NCI-H2081 treated with DMSO at 0.1 percent for 48 hours (cell line): Measurements from ENCODE around the gene WNK2.

ENCODE experiments used
- DNase-seq: peaks from one replicate; lab custom pipeline; 2025; lab: John Stamatoyannopoulos, UW

The WNK2 gene

DNA sequence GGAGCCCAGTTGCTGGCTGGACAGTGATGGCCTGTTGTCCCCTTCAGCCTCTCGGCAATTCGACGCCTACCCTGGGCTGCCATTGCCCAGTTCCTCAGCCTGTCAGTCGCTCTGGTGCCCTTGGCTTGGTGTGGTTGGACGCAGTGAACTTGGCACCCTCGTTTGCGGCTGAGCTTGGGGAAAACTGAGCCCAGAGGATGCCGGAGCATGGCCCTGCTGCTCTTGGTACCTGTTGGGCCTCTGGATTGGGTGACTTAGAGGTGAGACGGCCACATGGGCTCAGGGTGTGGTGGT lies 16.5 kb downstream of the WNK2 start:
- no peak for DNase-seq

DNA sequence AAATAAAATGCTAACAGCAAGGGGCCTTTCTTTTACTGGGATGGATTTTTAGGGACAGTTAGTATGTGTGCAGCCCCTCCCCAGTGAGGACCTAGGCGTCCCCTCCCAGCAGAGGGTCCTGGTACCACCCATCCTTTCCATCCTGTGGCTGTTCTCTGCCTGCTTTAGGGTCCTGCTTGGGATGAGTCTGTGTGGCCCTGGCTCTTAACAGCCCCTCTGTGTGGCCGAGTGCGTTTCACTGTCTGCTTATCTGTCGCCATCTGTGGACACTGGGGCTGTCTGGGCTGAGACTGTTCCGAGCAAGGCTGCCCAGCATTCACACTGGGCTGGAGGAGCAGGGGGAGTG lies 17.0 kb downstream of the WNK2 start:
- DNase-seq = no peak

- no peak for DNase-seq
These were observed 19.2 kb downstream of the WNK2 start for GRCh38 chr9:93203026-93203717.

- no peak for DNase-seq
These were observed 20.0 kb downstream of the WNK2 start for GRCh38 chr9:93203718-93204469.

- DNase-seq = no peak
These were observed 20.6 kb downstream of the WNK2 start for GRCh38 chr9:93204470-93205043.

DNA sequence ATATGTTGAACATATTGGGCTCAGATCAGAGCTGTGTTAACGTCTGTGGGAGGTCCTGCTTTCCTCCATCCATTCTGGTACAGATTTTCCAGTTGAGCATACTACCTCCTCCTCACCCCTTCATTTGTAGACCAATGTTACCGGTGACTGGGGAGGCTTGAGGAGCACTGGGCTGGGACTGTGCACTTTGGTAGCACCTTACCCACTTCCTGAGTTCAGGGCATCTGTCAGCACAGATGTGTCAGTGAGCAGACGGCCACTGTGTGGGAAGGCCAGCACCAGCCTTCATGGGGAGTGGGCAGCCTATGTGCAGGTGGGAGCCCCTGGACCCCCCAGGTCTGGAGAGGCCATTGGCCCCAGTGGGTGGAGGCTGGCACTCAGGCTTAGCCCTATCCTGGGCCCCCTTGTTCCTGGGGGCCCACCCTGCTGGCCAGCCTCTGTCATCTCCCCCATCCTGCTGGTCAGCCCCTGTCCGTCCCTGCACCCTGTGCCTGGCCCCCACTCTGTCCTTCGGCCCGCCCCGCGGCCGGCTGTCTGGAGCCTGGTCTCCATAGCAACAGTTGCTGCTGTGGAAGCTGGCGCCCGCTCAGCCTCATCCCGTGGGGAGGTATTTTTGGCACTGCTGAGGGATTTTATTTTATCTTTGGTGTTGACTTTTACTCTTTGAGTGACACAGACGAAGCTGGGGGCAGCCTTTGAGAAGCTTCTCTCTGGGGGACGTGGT lies 21.3 kb downstream of the WNK2 start:
- no peak for DNase-seq

DNA sequence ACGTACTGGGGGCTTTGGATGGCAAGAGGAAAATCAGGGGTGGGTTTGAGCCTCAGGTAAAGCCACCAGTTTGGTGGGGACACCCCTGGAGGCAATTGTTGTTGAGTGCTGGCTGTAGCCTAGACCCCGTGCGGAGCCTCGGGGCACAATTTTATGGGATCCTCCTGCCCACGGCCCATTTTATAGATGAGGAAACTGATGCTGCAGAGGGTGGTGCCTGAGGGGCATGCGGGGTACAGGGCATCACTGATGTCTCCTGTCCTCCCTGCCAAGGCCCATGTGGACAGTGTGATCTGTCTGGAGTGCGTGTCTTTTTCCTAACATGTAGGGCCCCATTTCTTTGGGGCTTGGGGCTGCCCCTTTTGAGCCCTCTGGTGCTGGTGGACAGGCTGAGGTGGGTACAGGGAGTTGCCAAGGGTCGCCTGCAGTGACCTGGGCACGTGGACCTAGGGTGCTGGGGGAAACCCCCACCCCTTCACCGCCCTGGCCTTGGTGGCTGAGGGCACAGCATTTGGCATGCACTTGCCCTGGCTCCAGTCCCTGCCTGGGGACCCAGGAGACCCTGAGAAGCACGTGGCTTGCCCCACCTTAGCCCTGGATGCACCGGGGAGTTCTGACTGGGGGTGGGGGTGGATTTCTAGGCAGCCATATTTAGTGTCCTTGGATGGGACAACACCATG lies 22.1 kb downstream of the WNK2 start:
- no peak for DNase-seq

DNA sequence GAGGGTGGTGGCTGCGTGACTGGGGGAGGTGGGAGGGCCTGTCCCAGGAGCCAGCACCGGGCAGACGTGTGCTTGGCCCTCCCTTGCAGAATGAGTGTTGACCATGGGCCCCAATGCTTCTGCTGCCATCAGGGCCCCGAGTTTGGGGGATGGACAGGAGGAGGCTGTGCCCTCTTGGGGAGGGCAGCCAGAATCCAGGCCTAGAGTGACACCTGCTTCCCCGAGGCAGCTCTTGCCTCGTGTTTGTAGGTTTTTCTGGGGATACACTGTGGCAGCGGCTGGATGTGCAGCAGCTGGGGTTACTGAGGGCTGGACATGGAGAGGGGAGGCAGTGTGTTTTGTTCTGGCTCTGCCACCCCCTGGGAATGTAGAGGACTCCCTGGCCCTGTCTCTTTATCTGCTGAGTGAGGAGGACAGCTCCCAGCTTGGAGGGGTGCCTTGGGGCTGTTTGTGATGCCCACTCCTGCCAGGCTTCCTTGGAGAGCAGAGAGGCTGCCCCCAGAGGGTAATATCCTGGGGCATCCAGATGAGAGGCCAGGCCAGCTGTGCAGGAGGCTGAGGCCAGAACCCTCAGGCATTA lies 22.7 kb downstream of the WNK2 start:
- no peak for DNase-seq

DNA sequence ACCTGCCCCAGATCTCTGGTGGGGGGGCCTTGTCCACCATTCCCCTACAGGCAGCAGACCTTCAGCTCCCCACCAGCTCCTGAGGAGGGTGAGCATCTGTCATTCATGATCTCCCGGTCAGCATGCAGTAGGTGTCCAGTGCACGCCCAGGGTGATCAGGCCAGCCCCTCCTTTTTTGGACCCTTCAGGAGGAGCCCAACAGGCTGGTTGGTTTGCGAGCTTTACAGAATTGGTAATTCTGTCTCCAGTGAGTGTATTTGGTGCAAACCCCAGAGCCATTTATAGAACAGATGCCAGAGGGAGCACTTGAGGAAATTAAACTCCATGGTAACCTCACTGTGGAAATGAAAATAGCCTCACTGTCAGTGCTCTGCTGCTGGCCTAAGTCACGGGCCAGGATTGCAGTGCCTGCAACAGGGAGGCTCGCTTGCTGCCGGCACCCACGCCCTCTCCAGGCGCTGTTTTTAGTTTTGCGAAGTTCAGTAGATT lies 23.4 kb downstream of the WNK2 start:
- no peak for DNase-seq

GRCh38 chr9:93207860-93208734 lies 24.2 kb downstream of the WNK2 start:
- DNase-seq = no peak

DNA sequence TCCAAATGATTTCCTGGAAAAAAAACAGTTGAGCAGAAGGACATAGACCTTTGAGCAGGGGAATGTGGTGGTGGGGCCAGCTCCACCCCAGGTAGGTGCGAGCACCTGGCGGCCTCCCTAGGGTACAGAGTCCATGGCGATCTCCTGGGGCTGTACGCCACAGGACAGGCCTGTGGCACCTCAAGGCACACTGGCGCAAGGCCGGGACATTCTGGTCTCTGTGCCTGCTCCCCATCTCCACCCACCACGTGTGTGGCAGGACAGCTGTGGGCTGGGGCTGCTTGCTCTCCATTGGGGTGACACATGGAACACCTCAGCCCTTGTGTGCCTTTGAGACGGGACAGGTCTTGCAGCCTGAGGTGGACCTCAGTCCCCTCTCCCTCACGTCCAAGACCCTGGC lies 25.2 kb downstream of the WNK2 start:
- DNase-seq = no peak

DNA sequence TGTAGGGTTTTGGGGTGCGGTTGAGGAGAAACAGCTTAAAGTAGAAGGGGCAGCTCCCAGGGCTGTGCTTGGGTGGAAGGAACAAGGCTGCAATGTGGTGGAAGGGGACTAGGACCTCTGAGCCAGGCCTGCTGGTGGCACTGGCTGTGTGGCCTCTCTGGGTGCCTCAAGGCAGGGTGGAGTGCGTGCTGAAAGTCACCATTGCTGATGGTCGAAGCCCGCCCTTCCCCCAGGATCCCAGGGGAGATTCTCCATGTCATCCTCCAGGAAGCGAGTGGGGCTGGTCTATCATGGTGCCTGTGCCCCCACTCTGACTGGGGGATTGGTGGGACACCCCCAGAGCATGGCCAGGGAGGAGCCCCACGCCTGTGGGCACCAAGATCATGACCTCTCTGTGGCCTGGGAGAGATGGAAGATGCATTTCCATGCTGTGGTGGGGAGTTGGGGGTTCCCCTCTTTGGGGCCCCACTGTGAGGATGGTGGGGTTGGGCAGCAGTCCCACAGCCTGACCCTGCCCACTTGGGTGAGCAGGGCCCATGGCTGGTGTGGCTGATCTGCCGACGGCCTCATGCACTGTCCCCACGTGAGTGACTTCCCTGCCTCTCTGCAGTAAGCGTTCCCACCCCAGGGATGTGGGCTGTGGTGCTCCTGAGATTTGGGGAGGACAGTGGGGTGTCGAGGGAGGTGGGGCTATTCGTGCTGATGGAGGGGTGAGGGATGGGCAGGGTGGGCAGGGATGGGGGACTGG lies 25.8 kb downstream of the WNK2 start:
- DNase-seq = no peak

GRCh38 chr9:93210324-93210973 lies 26.5 kb downstream of the WNK2 start:
- DNase-seq = no peak

DNA sequence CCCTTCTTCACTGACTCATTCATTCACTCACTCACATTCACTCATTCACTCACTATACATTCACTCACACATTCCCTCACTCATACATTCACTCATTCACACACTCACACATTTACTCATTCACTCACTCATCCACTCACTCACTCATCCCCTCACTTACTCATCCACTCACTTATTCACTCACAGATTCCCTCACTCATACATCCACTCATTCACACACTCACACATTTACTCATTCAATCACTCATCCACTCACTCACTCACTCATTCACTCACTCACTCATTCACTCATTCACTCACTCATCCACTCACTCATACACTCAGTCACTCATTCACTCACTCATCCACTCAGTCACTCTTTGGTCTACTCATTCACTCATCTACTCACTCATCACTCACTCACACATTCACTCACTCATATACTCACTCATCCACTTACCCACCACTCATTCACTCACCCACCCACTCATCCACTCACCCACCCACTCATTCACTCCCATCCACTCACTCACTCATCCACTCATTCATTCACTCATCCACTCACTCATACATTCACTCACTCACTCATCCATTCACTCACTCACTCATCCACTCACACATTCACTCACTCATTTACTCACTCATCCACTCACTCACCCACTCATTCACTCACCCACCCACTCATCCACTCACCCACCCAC lies 27.2 kb downstream of the WNK2 start:
- DNase-seq = no peak

DNA sequence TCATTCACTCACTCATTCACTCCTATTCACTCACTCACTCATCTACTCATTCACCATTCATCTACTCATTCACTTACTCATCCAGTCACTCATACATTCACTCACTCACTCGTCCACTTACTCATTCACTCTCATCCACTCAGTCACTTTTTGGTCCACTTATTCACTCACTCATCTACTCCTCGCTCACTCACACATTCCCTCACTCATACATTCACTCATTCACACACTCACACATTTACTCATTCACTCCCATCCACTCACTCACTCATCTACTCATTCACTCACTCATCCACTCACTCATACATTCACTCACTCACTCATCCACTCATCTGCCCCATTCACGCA lies 27.7 kb downstream of the WNK2 start:
- no peak for DNase-seq

DNA sequence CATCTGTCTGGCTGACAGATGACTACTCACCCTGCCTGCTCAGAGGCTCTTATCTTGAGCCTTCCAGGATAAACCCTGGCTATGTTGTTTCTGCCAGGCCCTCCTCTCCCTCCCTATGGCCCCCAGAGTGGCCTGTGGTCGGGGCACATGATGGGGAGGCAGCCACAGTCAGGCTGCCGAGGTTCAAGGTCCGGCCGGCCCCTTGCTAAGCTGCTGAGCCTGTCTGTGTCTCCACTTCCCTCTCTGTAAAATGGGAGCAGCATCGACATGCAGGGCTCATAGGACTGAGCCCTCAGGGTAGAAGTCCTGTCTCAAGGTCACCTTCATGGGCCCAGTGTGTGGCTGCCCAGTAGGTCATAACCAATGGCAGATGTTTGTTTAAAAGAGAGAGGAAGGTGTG lies 28.5 kb downstream of the WNK2 start:
- no peak for DNase-seq

DNA sequence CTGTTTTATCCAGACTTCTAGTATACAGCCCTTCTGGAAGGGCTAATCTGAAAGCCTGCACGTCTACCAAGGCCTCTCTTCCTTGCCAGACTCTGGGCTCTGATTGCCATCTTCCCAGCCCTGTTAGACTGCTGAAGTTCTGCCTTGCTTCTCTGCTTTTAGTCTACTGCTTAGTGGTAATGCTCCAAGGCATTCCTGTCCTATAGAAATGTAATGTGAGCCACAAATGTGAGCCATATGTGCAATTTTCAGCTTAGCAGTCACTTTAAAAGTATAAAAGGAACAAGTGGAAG lies 32.1 kb downstream of the WNK2 start:
- no peak for DNase-seq

DNA sequence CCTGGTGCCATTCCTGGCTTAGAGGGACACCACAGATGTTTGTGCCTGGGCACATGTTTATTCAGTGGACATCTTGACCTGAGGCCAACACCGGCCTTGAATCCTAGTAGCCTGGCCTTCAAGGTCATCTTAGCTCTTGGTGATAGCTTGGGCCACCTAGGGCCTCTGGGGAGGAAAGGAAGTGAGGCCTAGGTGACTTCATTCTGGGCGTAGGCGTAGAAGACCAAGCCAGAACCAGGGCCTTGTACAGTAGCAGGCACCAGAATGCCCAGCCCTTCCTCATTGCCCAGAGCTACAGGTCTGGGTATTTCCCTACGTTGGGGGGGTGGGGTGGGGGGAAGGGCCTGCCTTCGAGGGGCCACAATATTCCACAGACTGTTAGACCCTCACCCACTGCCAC lies 33.8 kb downstream of the WNK2 start:
- DNase-seq = no peak

DNA sequence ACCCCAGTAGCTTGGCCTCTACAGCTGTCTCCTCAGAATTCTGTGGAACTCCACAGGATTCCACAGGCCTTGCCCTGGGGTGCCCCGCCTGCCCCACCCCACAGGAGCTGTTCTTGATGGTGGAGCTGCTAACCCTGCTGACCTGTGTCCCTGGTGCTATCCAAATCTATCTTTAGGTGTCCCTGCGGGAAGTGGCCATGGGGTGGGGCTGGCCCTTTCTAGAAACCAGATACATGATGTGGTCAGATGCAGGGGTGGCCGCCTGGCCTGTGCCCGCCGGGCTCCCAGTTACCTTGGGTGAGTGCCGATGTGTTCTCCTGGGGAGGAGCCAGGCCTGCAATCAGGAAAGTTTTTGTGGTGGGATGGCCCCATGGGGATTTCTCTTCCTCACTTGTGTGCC lies 34.2 kb downstream of the WNK2 start:
- no peak for DNase-seq
